Gastroesophageal sphincter (tissue), 4 donors: Measurements from ENCODE around the gene ABHD17C. TPM values are rescaled to one million over a fixed set of nuclear protein-coding genes. Genes with fewer than 3 reads are reported as not detected.

ENCODE experiments used
- ATAC-seq: fragments of 150-250 bp; one replicate; pipeline ENCODE4 v1.9.1; 2016; ENCODE audit warnings: mild to moderate bottlenecking, moderate library complexity
- H3K27ac ChIP-seq, 4 donors: fragments of 200-600 bp; sonication (generic) in 3 of 4; 1 replicate in 3 of 4; 2 replicates in 1 of 4; pipeline ENCODE4 v1.5.1; 2016 to 2019
- H3K27me3 ChIP-seq: fragments of 200-600 bp; sonication (generic); one replicate; pipeline ENCODE4 v1.5.1; 2019
- H3K36me3 ChIP-seq, 2 donors: fragments of 200-600 bp; sonication (generic); one replicate each; pipeline ENCODE4 v1.5.1; 2019; ENCODE audit warnings: control low read depth in 1 of 2
- H3K4me1 ChIP-seq, 3 donors: fragments of 200-600 bp; sonication (generic); 1 replicate in 2 of 3; 2 replicates in 1 of 3; pipeline ENCODE4 v1.5.1; 2016 to 2019; ENCODE audit warnings: control low read depth in 2 of 3
- H3K4me3 ChIP-seq, 2 donors: fragments of 200-600 bp; sonication (generic); one replicate each; pipeline ENCODE4 v1.5.1; 2019; ENCODE audit warnings: mild to moderate bottlenecking in 1 of 2, moderate library complexity in 1 of 2
- H3K9me3 ChIP-seq, 3 donors: fragments of 200-600 bp; sonication (generic); one replicate each; pipeline ENCODE4 v1.5.1; 2017 to 2019; ENCODE audit warnings: control low read depth in 2 of 3
- CTCF ChIP-seq, 4 experiments: fragments of 200-600 bp in 2 of 4; fragments of 450-650 bp in 2 of 4; sonication (generic) in 1 of 4; IDR thresholded peaks; one replicate each; pipeline ENCODE4 v1.5.1; 2017 to 2019; ENCODE audit warnings: antibody characterized with exemption in 4 of 4, mild to moderate bottlenecking in 2 of 4, moderate library complexity in 2 of 4
- EP300 ChIP-seq: sonication (generic); formaldehyde crosslinking; IDR thresholded peaks from one replicate; pipeline ENCODE4 v1.6.1; 2017; ENCODE audit warnings: antibody characterized with exemption, mild to moderate bottlenecking
- POLR2A ChIP-seq, 2 donors: fragments of 450-650 bp; IDR thresholded peaks; one replicate each; pipeline ENCODE4 v1.6.1; 2017; ENCODE audit warnings: antibody characterized with exemption in 2 of 2, mild to moderate bottlenecking in 2 of 2, moderate library complexity in 1 of 2
- POLR2AphosphoS5 ChIP-seq: sonication (generic); formaldehyde crosslinking; IDR thresholded peaks from one replicate; pipeline ENCODE4 v1.6.1; 2017; ENCODE audit warnings: antibody characterized with exemption
- WGBS, 2 donors: methylation state at CpG; one replicate each; pipeline ENCODE4 v1.1.5; 2018; ENCODE audit warnings: low coverage in 1 of 2; 5-methylcytosine and 5-hydroxymethylcytosine counted together
- total RNA-seq, 4 donors: library from RNA; depleted of rRNA; stranded (reverse); fragments of >200 nt; gene quantifications; one replicate each; pipeline ENCODE4 v1.1.0, GENCODE V29; 2016

Gene ABHD17C
- total RNA-seq, 4 donors from 2014 or later: 1.4 to 5.4 (median 3.5) TPM

- Histone ChIP-seq H3K27ac (no peak overlapping the region), H3K27me3 (peaks cover 13% of the 10 kb centered on the region), H3K4me3 (no peak overlapping the region), H3K9me3 (no peaks in the 10 kb centered on the region), H3K36me3 (no peaks in the 10 kb centered on the region), H3K4me1 (no peaks in the 10 kb centered on the region)
- ATAC-seq: no peak
- no peak for TF ChIP-seq POLR2A (IDR thresholded peaks at IDR 0.05)
- no peak for TF ChIP-seq CTCF (IDR thresholded peaks at IDR 0.05)
- no peak for TF ChIP-seq POLR2AphosphoS5
- no peak for TF ChIP-seq EP300
- 67 to 73% methylated on average over 2 to 4 of the region's 4 CpGs for WGBS, 2 donors
Observed at GRCh38 chr15:80789796-80790195, 94.7 kb downstream of the ABHD17C start.

- ATAC-seq: no peak
- Histone ChIP-seq H3K27me3 (peaks cover 11% of the 10 kb centered on the region), H3K36me3 (no peaks in the 10 kb centered on the region), H3K9me3 (no peaks in the 10 kb centered on the region), H3K27ac (no peak overlapping the region), H3K4me1 (no peaks in the 10 kb centered on the region), H3K4me3 (no peak overlapping the region)
- 83 to 91% methylated on average over 4 to 5 of the region's 5 CpGs for WGBS, 2 donors
- TF ChIP-seq POLR2A (IDR thresholded peaks at IDR 0.05): no peak
- TF ChIP-seq CTCF (IDR thresholded peaks at IDR 0.05): no peak
- TF ChIP-seq EP300: no peak
- TF ChIP-seq POLR2AphosphoS5: no peak
Observed at GRCh38 chr15:80790236-80790635, 95.1 kb downstream of the ABHD17C start.

- Histone ChIP-seq H3K27me3 (peaks cover 9% of the 10 kb centered on the region), H3K36me3 (no peaks in the 10 kb centered on the region), H3K9me3 (no peaks in the 10 kb centered on the region), H3K4me1 (no peaks in the 10 kb centered on the region), H3K27ac (no peak overlapping the region), H3K4me3 (no peak overlapping the region)
- no peak for TF ChIP-seq CTCF (IDR thresholded peaks at IDR 0.05)
- TF ChIP-seq POLR2AphosphoS5: no peak
- no peak for TF ChIP-seq POLR2A (IDR thresholded peaks at IDR 0.05)
- no peak for TF ChIP-seq EP300
- ATAC-seq: no peak
- WGBS, 2 donors: 80% methylated on average over 1 of the region's 1 CpG; no CpG with 5 or more reads in 1 of the 2 donors
Observed at GRCh38 chr15:80791004-80791403, 95.9 kb downstream of the ABHD17C start.

DNA sequence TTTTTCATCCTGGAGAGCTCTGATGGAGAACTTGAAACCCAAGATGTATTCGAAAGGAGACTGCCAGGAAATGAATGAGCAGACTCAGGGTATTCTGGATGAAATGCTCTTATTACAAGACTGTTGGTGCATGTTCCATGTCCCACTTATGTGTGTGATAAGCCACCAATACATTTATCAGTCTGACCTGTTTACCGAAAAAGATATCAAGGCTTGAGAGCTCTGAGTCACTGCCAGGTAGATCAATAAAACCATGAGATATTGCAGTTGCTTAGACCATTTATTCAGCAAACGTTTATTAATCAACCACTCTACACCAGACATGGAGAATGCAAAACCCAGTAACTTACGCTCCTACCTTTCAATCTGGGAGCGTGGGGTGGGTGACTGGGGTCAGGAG, 101.3 kb downstream of the ABHD17C start:
- no peak for TF ChIP-seq POLR2AphosphoS5
- TF ChIP-seq CTCF (IDR thresholded peaks at IDR 0.05): no peak
- no peak for TF ChIP-seq EP300
- TF ChIP-seq POLR2A (IDR thresholded peaks at IDR 0.05): no peak
- Histone ChIP-seq H3K36me3 (no peaks in the 10 kb centered on the region), H3K4me1 (no peaks in the 10 kb centered on the region), H3K9me3 (no peaks in the 10 kb centered on the region), H3K27me3 (no peaks in the 10 kb centered on the region), H3K4me3 (no peak overlapping the region), H3K27ac (no peak overlapping the region)
- WGBS, 2 donors: 68 to 89% methylated on average over 3 to 5 of the region's 5 CpGs
- no peak for ATAC-seq

- 82 to 88% methylated on average over 2 to 3 of the region's 3 CpGs for WGBS, 2 donors
- H3K4me1 ChIP-seq: no peaks in the 10 kb centered on the region
- no peaks in the 10 kb centered on the region for H3K9me3 ChIP-seq
- no peaks in the 10 kb centered on the region for H3K36me3 ChIP-seq
- H3K4me3 ChIP-seq: no peak overlapping the region
- no peak overlapping the region for H3K27ac ChIP-seq
- no peaks in the 10 kb centered on the region for H3K27me3 ChIP-seq
- ATAC-seq: no peak
- no peak for TF ChIP-seq EP300
Observed at GRCh38 chr15:80798911-80799310, 103.8 kb downstream of the ABHD17C start.
